ENCODE results near the gene RIC8B.

Gene RIC8B

DNA sequence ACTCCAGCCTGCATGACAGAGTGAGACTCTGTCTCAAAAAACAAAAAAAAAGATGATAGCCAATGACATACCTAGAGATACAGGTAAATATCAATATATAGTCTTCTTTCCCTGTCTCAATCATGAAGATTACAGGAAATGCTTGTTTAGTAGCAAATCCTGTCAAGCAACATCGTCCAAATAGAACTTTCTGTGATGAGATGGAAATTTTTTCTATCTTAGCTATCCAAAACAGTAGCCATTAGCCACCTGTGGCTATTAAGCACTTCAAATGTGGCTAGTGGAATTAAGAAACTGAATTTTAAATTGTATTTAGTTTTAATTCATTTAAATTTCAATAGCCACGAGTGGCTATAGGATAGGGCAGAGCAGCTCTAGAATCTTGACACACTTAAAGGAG lies 33.2 kb upstream of the RIC8B start:
- no peak overlapping the region for H3K9ac ChIP-seq (ENCODE audit: low read depth, low read length)
- H3K27ac ChIP-seq (ENCODE audit: low read length), result no peak overlapping the region
- no peak overlapping the region for H3K4me2 ChIP-seq (ENCODE audit: insufficient read depth, low read length)
- H3K79me2 ChIP-seq (ENCODE audit: insufficient read depth, low read length), result no peaks in the 10 kb centered on the region
- no peaks in the 10 kb centered on the region for H4K20me1 ChIP-seq (ENCODE audit: insufficient read depth, low read length)
- no peaks in the 10 kb centered on the region for H3K27me3 ChIP-seq (ENCODE audit: insufficient read depth, low read length, poor library complexity)
- H3K4me1 ChIP-seq (ENCODE audit: insufficient read depth, low read length), result no peaks in the 10 kb centered on the region
- TF ChIP-seq CTCF (IDR thresholded peaks at IDR 0.05; ENCODE audit: borderline replicate concordance, extremely low read depth, low read length, poor library complexity, severe bottlenecking) (no peak), EZH2 (IDR thresholded peaks at IDR 0.05; ENCODE audit: borderline replicate concordance, low read depth, low read length, severe bottlenecking) (no peak)
- H2AFZ ChIP-seq (ENCODE audit: low read depth, low read length), result no peak overlapping the region
- no peaks in the 10 kb centered on the region for H3K36me3 ChIP-seq (ENCODE audit: insufficient read depth, low read length)
- H3K4me3 ChIP-seq (ENCODE audit: low read depth in 1 of 2, low read length in 2 of 2), result no peak overlapping the region
- H3K9me3 ChIP-seq (ENCODE audit: insufficient read depth, low read length, severe bottlenecking), result no peaks in the 10 kb centered on the region
- DNase-seq, result no peak
- no peak for ATAC-seq (ENCODE audit: insufficient read depth, low read depth)

DNA sequence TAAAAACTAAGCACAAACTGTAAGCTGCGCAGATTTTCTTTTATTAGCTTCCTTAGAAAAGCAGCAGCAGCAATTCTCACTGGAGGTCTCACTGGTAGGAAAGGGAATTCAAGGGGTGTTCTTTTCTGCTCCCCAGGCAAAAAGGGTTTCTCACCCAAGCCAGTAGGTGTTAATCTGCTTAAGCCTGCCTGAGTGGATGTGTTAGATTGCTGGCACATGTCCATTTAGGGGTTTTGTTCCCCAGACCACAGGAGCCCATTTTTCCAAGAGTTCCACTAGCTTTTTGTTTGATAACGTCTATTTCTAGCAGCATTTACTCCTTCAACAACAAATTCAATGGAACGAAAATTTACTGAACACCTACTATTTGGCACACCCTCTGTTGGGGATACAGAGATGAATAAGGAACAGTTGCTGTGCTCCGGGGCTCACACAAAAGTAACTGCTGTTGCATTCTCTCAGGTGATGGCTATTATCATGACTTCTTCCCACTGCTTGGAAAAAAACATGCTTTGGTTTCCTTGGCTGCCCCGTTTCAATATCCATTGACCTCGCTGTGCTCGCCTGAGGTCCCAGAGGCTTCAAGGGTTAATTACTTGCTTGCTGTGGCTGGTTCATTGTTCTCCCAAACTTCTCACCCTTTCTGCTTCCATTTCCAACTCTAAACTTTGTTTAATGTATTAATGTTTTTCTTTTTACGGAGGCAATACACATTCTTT lies 31.1 kb upstream of the RIC8B start:
- H3K4me1 ChIP-seq (ENCODE audit: insufficient read depth, low read length), result no peaks in the 10 kb centered on the region
- no peaks in the 10 kb centered on the region for H3K36me3 ChIP-seq (ENCODE audit: insufficient read depth, low read length)
- H3K27me3 ChIP-seq (ENCODE audit: insufficient read depth, low read length, poor library complexity), result no peaks in the 10 kb centered on the region
- H3K9me3 ChIP-seq (ENCODE audit: insufficient read depth, low read length, severe bottlenecking), result no peaks in the 10 kb centered on the region
- no peak overlapping the region for H3K4me3 ChIP-seq (ENCODE audit: low read depth in 1 of 2, low read length in 2 of 2)
- H3K79me2 ChIP-seq (ENCODE audit: insufficient read depth, low read length), result no peaks in the 10 kb centered on the region
- H3K27ac ChIP-seq (ENCODE audit: low read length), result no peak overlapping the region
- H2AFZ ChIP-seq (ENCODE audit: low read depth, low read length), result no peak overlapping the region
- DNase-seq (no peak), ATAC-seq (ENCODE audit: insufficient read depth, low read depth) (no peak)
- H3K9ac ChIP-seq (ENCODE audit: low read depth, low read length), result no peak overlapping the region
- no peaks in the 10 kb centered on the region for H4K20me1 ChIP-seq (ENCODE audit: insufficient read depth, low read length)
- no peak overlapping the region for H3K4me2 ChIP-seq (ENCODE audit: insufficient read depth, low read length)
- TF ChIP-seq EZH2 (IDR thresholded peaks at IDR 0.05; ENCODE audit: borderline replicate concordance, low read depth, low read length, severe bottlenecking), result no peak
- no peak for TF ChIP-seq CTCF (IDR thresholded peaks at IDR 0.05; ENCODE audit: borderline replicate concordance, extremely low read depth, low read length, poor library complexity, severe bottlenecking)

- no peak overlapping the region for H3K4me2 ChIP-seq (ENCODE audit: insufficient read depth, low read length)
These were observed 29.9 kb upstream of the RIC8B start for GRCh38 chr12:106744600-106744999.

More at GRCh38 chr12:106744600-106744999, 29.9 kb upstream of the RIC8B start:
- Histone ChIP-seq H3K4me1 (ENCODE audit: insufficient read depth, low read length) (no peaks in the 10 kb centered on the region), H3K9ac (ENCODE audit: low read depth, low read length) (no peak overlapping the region), H2AFZ (ENCODE audit: low read depth, low read length) (no peak overlapping the region), H3K27ac (ENCODE audit: low read length) (no peak overlapping the region), H3K9me3 (ENCODE audit: insufficient read depth, low read length, severe bottlenecking) (no peaks in the 10 kb centered on the region), H3K4me3 (ENCODE audit: low read depth in 1 of 2, low read length in 2 of 2) (no peak overlapping the region), H3K36me3 (ENCODE audit: insufficient read depth, low read length) (no peaks in the 10 kb centered on the region), H4K20me1 (ENCODE audit: insufficient read depth, low read length) (no peaks in the 10 kb centered on the region), H3K79me2 (ENCODE audit: insufficient read depth, low read length) (no peaks in the 10 kb centered on the region), H3K27me3 (ENCODE audit: insufficient read depth, low read length, poor library complexity) (no peaks in the 10 kb centered on the region)
- no peak for TF ChIP-seq CTCF (IDR thresholded peaks at IDR 0.05; ENCODE audit: borderline replicate concordance, extremely low read depth, low read length, poor library complexity, severe bottlenecking)
- TF ChIP-seq EZH2 (IDR thresholded peaks at IDR 0.05; ENCODE audit: borderline replicate concordance, low read depth, low read length, severe bottlenecking), result no peak
- no peak for ATAC-seq (ENCODE audit: insufficient read depth, low read depth)
- no peak for DNase-seq
